GM12874 (cell line): ENCODE measurements around the gene COG5.

Experiments used
- CTCF ChIP-seq: IDR thresholded peaks from 2 replicates; pipeline ENCODE4 v1.5.1; 2011; ENCODE audit warnings: low read depth, mild to moderate bottlenecking, control low read depth, low read length, moderate library complexity; ENCODE audit not compliant: insufficient read depth

COG5 gene

GRCh38 chr7:107396990-107397389 is 166.7 kb downstream of the COG5 start:
- no peak for TF ChIP-seq CTCF

GRCh38 chr7:107396081-107396480 is 167.6 kb downstream of the COG5 start:
- TF ChIP-seq CTCF = no peak

GRCh38 chr7:107394831-107395230 is 168.9 kb downstream of the COG5 start:
- no peak for TF ChIP-seq CTCF

- TF ChIP-seq CTCF = no peak
Measured at GRCh38 chr7:107394276-107394675, 169.4 kb downstream of the COG5 start.

- no peak for TF ChIP-seq CTCF
Measured at GRCh38 chr7:107392830-107393229, 170.9 kb downstream of the COG5 start.

GRCh38 chr7:107390916-107391315 is 172.8 kb downstream of the COG5 start:
- TF ChIP-seq CTCF = no peak

GRCh38 chr7:107388604-107389003 is 175.1 kb downstream of the COG5 start:
- no peak for TF ChIP-seq CTCF

GRCh38 chr7:107387573-107388219 is 176.0 kb downstream of the COG5 start:
- no peak for TF ChIP-seq CTCF
